Right atrium auricular region (tissue), 2 donors: ENCODE measurements around the gene MAP1LC3B. TPM values are rescaled to one million over a fixed set of nuclear protein-coding genes. Genes with fewer than 3 reads are reported as not detected.

Experiments
- DNase-seq: peaks from one replicate; pipeline ENCODE4 v3.0.0-alpha.2; 2019; ENCODE audit warnings: low spot score
- H3K27ac ChIP-seq, 2 donors: fragments of 200-600 bp; sonication (generic); 1 replicate in 1 of 2; 2 replicates in 1 of 2; pipeline ENCODE4 v1.5.1; 2016 to 2019
- H3K27me3 ChIP-seq, 2 donors: fragments of 200-600 bp; sonication (generic); one replicate each; pipeline versions ENCODE4 v1.5.1 to v1.6.0; 2017 to 2019
- H3K36me3 ChIP-seq: fragments of 200-600 bp; sonication (generic); one replicate; pipeline ENCODE4 v1.5.1; 2016
- H3K4me1 ChIP-seq, 2 donors: fragments of 200-600 bp; sonication (generic); one replicate each; pipeline versions ENCODE4 v1.5.1 to v1.6.0; 2017 to 2019
- H3K4me3 ChIP-seq, 2 donors: fragments of 200-600 bp; sonication (generic); 1 replicate in 1 of 2; 2 replicates in 1 of 2; pipeline ENCODE4 v1.5.1; 2017 to 2019; ENCODE audit warnings: mild to moderate bottlenecking in 1 of 2, moderate library complexity in 1 of 2
- H3K9me3 ChIP-seq, 2 donors: fragments of 200-600 bp; sonication (generic); one replicate each; pipeline ENCODE4 v1.5.1; 2019
- CTCF ChIP-seq, 2 donors: fragments of 200-600 bp; sonication (generic); IDR thresholded peaks; one replicate each; pipeline ENCODE4 v1.5.1; 2019; ENCODE audit warnings: antibody characterized with exemption in 2 of 2
- total RNA-seq, 2 donors: library from RNA; depleted of rRNA; stranded (reverse); fragments of >200 nt; gene quantifications; one replicate each; pipeline ENCODE4 v1.1.0, GENCODE V29; 2016

The MAP1LC3B gene
- total RNA-seq, 2 donors from 2014 or later, result 57.5 to 83.0 TPM

GRCh38 chr16:87409153-87409552, 17.0 kb downstream of the MAP1LC3B start:
- Histone ChIP-seq H3K9me3 (no peaks in the 10 kb centered on the region), H3K27me3 (no peaks in the 10 kb centered on the region), H3K36me3 (peaks cover 81% of the 10 kb centered on the region), H3K4me1 (no peaks in the 10 kb centered on the region), H3K4me3 (no peak overlapping the region), H3K27ac (no peak overlapping the region)
- no peak for DNase-seq
- no peak for TF ChIP-seq CTCF (IDR thresholded peaks at IDR 0.05)

GRCh38 chr16:87409781-87410180, 17.6 kb downstream of the MAP1LC3B start:
- Histone ChIP-seq H3K36me3 (peaks cover 81% of the 10 kb centered on the region), H3K9me3 (no peaks in the 10 kb centered on the region), H3K4me3 (no peak overlapping the region), H3K27me3 (no peaks in the 10 kb centered on the region), H3K4me1 (no peaks in the 10 kb centered on the region), H3K27ac (no peak overlapping the region)
- TF ChIP-seq CTCF (IDR thresholded peaks at IDR 0.05), result no peak
- no peak for DNase-seq

GRCh38 chr16:87410530-87410929, 18.4 kb downstream of the MAP1LC3B start:
- H3K27ac ChIP-seq, result no peak overlapping the region
- DNase-seq, result no peak
- no peak overlapping the region for H3K4me3 ChIP-seq
- H3K9me3 ChIP-seq, result no peaks in the 10 kb centered on the region
- peaks cover 81% of the 10 kb centered on the region for H3K36me3 ChIP-seq
- TF ChIP-seq CTCF (IDR thresholded peaks at IDR 0.05), result no peak
- no peaks in the 10 kb centered on the region for H3K4me1 ChIP-seq
- H3K27me3 ChIP-seq, result no peaks in the 10 kb centered on the region

- no peak for DNase-seq
- H3K27me3 ChIP-seq, result no peaks in the 10 kb centered on the region
- peaks cover 81% of the 10 kb centered on the region for H3K36me3 ChIP-seq
- H3K4me1 ChIP-seq, result no peaks in the 10 kb centered on the region
- H3K27ac ChIP-seq, result no peak overlapping the region
- no peak for TF ChIP-seq CTCF (IDR thresholded peaks at IDR 0.05)
- no peak overlapping the region for H3K4me3 ChIP-seq
- H3K9me3 ChIP-seq, result no peaks in the 10 kb centered on the region
These were observed 18.8 kb downstream of the MAP1LC3B start for GRCh38 chr16:87410968-87411367.

GRCh38 chr16:87411375-87412271, 19.5 kb downstream of the MAP1LC3B start:
- no peak for DNase-seq
- no peak overlapping the region for H3K27ac ChIP-seq

More at GRCh38 chr16:87411375-87412271, 19.5 kb downstream of the MAP1LC3B start:
- Histone ChIP-seq H3K9me3 (no peaks in the 10 kb centered on the region), H3K36me3 (peaks cover 83% of the 10 kb centered on the region), H3K4me3 (no peak overlapping the region), H3K27me3 (no peaks in the 10 kb centered on the region), H3K4me1 (no peaks in the 10 kb centered on the region)
- TF ChIP-seq CTCF (IDR thresholded peaks at IDR 0.05), result no peak
